Breast epithelium (tissue), 3 donors: ENCODE results near the gene CFAP57.

Experiments
- CTCF ChIP-seq, 3 donors: fragments of 450-650 bp; IDR thresholded peaks; one replicate each; pipeline ENCODE4 v1.5.1; 2016 to 2017; ENCODE audit warnings: antibody characterized with exemption in 3 of 3, mild to moderate bottlenecking in 3 of 3, moderate library complexity in 3 of 3
- POLR2A ChIP-seq: fragments of 450-650 bp; IDR thresholded peaks from one replicate; pipeline ENCODE4 v1.6.1; 2016; ENCODE audit warnings: antibody characterized with exemption, mild to moderate bottlenecking, moderate library complexity

DNA sequence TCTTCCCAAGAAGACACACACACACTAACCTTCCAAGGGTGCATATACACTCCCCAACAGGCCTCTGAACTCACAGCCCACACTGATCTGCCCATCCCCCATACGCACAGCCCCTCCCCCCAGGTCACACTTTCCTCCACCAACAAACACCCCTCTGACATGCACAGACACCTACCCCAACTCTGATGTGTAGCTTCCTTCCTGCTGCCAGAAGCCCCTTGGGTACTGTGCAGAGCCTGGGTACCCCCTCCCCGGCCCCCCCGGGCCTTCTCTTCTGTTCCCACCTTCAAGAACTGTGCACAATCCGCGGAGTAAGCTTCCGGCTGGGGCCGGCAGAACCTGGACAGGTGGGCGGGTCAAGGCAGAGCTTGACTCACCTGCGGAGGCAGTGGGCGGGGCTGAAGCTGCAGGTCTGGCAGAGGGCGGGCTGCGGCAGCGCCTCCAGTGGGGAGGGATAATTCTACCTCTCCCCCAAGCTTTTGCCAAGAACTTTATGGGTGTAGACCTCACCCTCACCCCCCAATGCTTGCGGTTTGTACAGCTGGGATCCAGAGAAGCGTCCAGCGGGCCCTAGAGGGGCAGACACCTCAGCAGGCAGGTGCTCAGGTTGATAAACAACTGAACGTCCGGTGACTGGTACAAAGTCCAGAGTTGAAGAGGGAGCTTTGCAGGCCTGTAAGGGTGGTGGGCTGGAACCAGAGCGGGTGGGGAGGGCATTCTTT, 113.3 kb downstream of the CFAP57 start, which contains the start of gene C1orf210:
- TF ChIP-seq CTCF (IDR thresholded peaks at IDR 0.05) (peak in 2 of 3 donors; percentile 35 to 54), POLR2A (no peak)
